HG03175 (cell line): ENCODE data around the gene ROCK2.

Source experiments
- ATAC-seq: cut with Tn5 transposase; IDR thresholded peaks from one replicate; pipeline ENCODE4 v1.9.1; 2021; ENCODE audit warnings: mild to moderate bottlenecking, moderate library complexity; ENCODE audit not compliant: unreplicated experiment

Gene ROCK2

GRCh38 chr2:11312770-11313471 is 31.5 kb downstream of the ROCK2 start:
- no peak for ATAC-seq

GRCh38 chr2:11311543-11311942 is 32.9 kb downstream of the ROCK2 start:
- no peak for ATAC-seq

- no peak for ATAC-seq
These were observed 34.2 kb downstream of the ROCK2 start for GRCh38 chr2:11310212-11310611.

GRCh38 chr2:11309706-11310105 is 34.7 kb downstream of the ROCK2 start:
- ATAC-seq: no peak

- no peak for ATAC-seq
These were observed 36.5 kb downstream of the ROCK2 start for GRCh38 chr2:11307764-11308415.

- ATAC-seq: no peak
These were observed 38.5 kb downstream of the ROCK2 start for GRCh38 chr2:11305958-11306357.

- ATAC-seq: no peak
These were observed 39.1 kb downstream of the ROCK2 start for GRCh38 chr2:11305338-11305737.

- ATAC-seq: no peak
These were observed 40.0 kb downstream of the ROCK2 start for GRCh38 chr2:11304476-11304875.

GRCh38 chr2:11303290-11304013 is 41.0 kb downstream of the ROCK2 start:
- ATAC-seq: no peak

GRCh38 chr2:11299439-11299838 is 45.0 kb downstream of the ROCK2 start:
- no peak for ATAC-seq

- ATAC-seq: no peak
These were observed 45.8 kb downstream of the ROCK2 start for GRCh38 chr2:11298592-11298991.

- ATAC-seq: no peak
These were observed 48.0 kb downstream of the ROCK2 start for GRCh38 chr2:11296401-11296800.

GRCh38 chr2:11292464-11293255 is 51.8 kb downstream of the ROCK2 start:
- ATAC-seq: no peak

GRCh38 chr2:11290713-11291112 is 53.7 kb downstream of the ROCK2 start:
- ATAC-seq: no peak

- ATAC-seq: no peak
These were observed 54.2 kb downstream of the ROCK2 start for GRCh38 chr2:11290211-11290610.

- ATAC-seq: no peak
These were observed 56.0 kb downstream of the ROCK2 start for GRCh38 chr2:11288431-11288830.

GRCh38 chr2:11286749-11287148 is 57.7 kb downstream of the ROCK2 start:
- ATAC-seq: no peak

- no peak for ATAC-seq
These were observed 58.1 kb downstream of the ROCK2 start for GRCh38 chr2:11286323-11286722.

- no peak for ATAC-seq
These were observed 58.9 kb downstream of the ROCK2 start for GRCh38 chr2:11285499-11285898.

- ATAC-seq: no peak
These were observed 63.2 kb downstream of the ROCK2 start for GRCh38 chr2:11281186-11281585.

GRCh38 chr2:11280713-11281112 is 63.7 kb downstream of the ROCK2 start:
- no peak for ATAC-seq
